ENCODE data around the gene MLLT1. TPM values are rescaled to one million over a fixed set of nuclear protein-coding genes. Genes with fewer than 3 reads are reported as not detected.

MLLT1 gene
- total and polyA plus RNA-seq, 11 donors: 17.8 to 45.9 (median 34.9) TPM

DNA sequence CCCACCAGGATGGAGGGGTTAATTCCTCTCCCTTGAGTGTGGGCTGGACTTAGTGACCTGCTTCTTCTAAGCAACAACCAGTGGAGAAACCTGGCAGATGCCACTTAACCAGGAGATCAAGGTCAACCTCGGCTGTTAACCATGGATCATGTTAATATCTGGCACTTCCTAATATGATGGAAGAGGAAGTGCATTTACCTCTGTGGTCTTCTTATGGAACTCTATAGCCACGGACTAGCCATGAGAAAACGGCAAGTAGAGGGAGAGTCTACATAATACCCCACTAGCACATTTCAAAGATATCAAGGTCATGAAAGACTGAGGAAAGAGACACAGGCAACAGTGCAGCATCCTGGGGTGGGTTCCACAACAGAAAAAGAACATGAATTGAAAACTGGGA lies 31.4 kb downstream of the MLLT1 start:
- DNase-seq (no peak), ATAC-seq (no peak)
- intact Hi-C loops (cut with DNase I): no loop called here
- Histone ChIP-seq H3K4me1 (peaks cover 8 to 59% (median 23%) of the 10 kb centered on the region in 12 donors), H3K36me3 (no peaks in the 10 kb centered on the region), H3K9me3 (no peaks in the 10 kb centered on the region), H3K27ac (peak overlapping the region in 2 of 12 donors; percentile 20 to 45), H3K4me3 (no peak overlapping the region), H3K27me3 (no peaks in the 10 kb centered on the region)
- WGBS, 4 donors: 74 to 85% (median 82%) methylated on average over 3 of the region's 3 CpGs
- TF ChIP-seq POLR2A (IDR thresholded peaks at IDR 0.05) (no peak), CTCF (IDR thresholded peaks at IDR 0.05) (no peak)

GRCh38 chr19:6247007-6247288 lies 32.8 kb downstream of the MLLT1 start:
- no peak for TF ChIP-seq CTCF (IDR thresholded peaks at IDR 0.05)
- TF ChIP-seq POLR2A (IDR thresholded peaks at IDR 0.05): no peak
- Histone ChIP-seq H3K9me3 (no peaks in the 10 kb centered on the region), H3K27ac (no peak overlapping the region), H3K4me3 (no peak overlapping the region), H3K27me3 (no peaks in the 10 kb centered on the region), H3K4me1 (peaks cover 8 to 66% (median 37%) of the 10 kb centered on the region in 12 donors), H3K36me3 (no peaks in the 10 kb centered on the region)
- intact Hi-C loops (cut with DNase I): no loop called here
- 62 to 94% (median 87%) methylated on average over 7 of the region's 7 CpGs for WGBS, 4 donors
- ATAC-seq (no peak), DNase-seq (no peak)

GRCh38 chr19:6246174-6247006 lies 33.4 kb downstream of the MLLT1 start:
- TF ChIP-seq CTCF (IDR thresholded peaks at IDR 0.05) (no peak), POLR2A (IDR thresholded peaks at IDR 0.05) (no peak)
- Histone ChIP-seq H3K4me1 (peaks cover 8 to 66% (median 42%) of the 10 kb centered on the region in 12 donors), H3K27me3 (no peaks in the 10 kb centered on the region), H3K4me3 (no peak overlapping the region), H3K9me3 (no peaks in the 10 kb centered on the region), H3K27ac (no peak overlapping the region), H3K36me3 (no peaks in the 10 kb centered on the region)
- intact Hi-C loops (cut with DNase I): no loop called here
- ATAC-seq: peak in 2 of 4 donors; percentile 15 to 41
- DNase-seq: no peak
- WGBS, 4 donors: 86 to 92% (median 89%) methylated on average over 20 of the region's 20 CpGs

DNA sequence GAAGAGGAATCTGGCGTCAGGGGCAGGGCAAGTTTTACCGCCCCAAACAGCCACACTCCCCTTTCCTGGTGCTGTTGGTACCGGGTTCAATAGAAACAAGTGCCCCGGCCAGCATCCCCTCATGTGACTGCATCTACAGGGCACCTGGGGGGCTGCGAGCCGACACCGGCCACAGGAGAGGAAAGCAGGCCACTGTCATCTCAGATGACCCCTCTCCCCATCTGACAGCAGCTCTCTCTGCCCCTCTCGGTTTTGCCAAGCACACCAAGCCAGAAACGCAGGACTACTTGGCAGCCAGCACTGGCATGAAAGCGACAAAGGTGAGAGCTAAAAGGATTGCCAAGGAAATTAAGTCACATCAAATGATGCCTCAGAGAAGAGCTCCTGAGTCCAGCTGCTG lies 37.1 kb downstream of the MLLT1 start:
- Histone ChIP-seq H3K27ac (peak overlapping the region in 6 of 12 donors; percentile 1 to 52 (median 36)), H3K27me3 (no peaks in the 10 kb centered on the region), H3K4me3 (no peak overlapping the region), H3K9me3 (no peaks in the 10 kb centered on the region), H3K4me1 (peaks cover 4 to 68% (median 54%) of the 10 kb centered on the region in 12 donors), H3K36me3 (no peaks in the 10 kb centered on the region)
- intact Hi-C loops (cut with DNase I): loop anchor here in 1 of 10 donors (2.0 kb wide), 1 partner anchor 30 kb away; no protein-coding TSS in a partner anchor
- DNase-seq (no peak), ATAC-seq (no peak)
- WGBS, 4 donors: 61 to 66% (median 64%) methylated on average over 7 to 10 of the region's 10 CpGs
- TF ChIP-seq CTCF (IDR thresholded peaks at IDR 0.05) (no peak), POLR2A (IDR thresholded peaks at IDR 0.05) (no peak)

Data from heart left ventricle (tissue), 16 donors.